HCEC 1CT (cell line): Measurements from ENCODE around the gene ZNF429.
"Not testable (repeated sequence)": the region's sequence is repeated elsewhere in the genome, so short reads cannot be mapped to it uniquely, and the experiment has no call there.

Experiments
- DNase-seq: peaks from one replicate; pipeline ENCODE4 v3.0.0-alpha.2; 2017

Gene ZNF429

DNA sequence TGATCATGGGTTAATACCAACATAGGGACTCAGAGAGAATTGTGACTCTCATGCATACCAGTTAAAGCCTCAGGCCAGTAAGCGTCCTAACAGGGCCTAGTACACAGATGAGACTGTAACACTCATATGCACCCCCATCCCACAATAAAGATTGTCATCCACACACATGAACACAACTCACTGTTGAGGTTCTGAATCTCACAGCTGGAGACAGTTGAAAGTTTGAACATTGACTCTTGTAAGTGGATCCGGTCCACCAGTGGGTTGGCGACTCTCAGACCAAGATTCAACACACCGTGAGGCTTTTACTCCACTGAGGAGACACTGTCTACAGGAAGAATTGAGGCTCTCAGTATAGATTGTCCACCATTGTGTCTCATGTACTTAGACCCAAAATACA is 88.1 kb downstream of the ZNF429 start:
- no peak for DNase-seq

DNA sequence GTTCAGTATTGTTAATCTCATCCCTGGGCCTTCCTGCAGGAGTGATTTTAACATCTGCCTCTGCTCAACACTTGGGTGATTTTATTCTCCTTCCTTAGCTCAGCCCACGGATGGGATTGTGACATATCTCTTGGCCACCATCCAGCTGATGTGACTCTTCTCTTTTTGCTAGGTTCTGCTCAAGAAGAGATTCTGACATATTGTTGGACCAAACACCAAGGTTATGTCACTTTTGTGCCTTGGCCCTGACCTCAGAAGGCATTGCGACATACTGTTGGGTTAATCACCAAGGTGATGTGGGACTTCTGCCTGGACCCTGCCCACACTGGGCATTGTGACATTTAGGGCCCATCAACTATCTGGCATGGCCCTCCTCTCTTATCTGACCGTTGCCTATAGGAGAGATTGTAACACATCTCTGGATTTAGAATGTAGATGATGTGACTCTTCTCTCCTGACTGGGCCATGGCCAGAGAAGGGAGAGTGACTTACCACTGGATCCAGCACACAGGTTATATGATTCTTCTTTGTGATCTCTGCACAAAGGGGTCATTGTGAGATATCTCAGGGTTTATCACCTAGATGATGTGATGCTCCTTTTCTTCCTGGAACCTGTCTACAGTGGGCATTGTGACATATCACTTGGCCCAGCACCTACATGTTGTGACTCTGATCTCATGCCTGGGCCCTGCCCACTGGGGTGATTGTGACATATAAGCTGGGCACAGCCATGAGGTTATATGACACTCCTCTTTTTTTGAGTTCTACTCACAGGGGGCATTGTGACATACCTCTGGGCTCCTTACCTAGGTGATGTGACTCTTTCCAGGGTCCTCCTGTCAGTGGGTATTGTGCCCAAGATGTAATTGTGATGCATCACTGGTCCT is 88.8 kb downstream of the ZNF429 start:
- DNase-seq = no peak

DNA sequence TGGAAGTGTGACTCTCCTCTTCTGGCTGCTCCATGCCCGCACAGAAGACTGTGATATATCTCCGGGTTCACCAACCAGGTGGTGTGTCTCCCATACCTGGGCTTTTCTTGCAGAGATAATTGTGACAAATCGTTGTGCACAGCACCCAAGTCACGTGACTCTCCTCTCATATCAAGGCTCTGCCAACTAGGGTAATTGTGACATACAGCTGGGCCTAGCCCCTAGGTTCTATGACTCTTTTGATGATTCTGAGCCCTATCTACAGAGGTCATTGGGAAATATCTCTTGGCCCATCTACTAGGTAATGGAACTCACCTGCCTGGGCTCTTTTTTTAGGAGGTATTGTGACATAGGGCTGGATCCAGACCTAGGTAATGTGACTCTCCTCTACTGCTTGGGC is 89.8 kb downstream of the ZNF429 start:
- no peak for DNase-seq

DNA sequence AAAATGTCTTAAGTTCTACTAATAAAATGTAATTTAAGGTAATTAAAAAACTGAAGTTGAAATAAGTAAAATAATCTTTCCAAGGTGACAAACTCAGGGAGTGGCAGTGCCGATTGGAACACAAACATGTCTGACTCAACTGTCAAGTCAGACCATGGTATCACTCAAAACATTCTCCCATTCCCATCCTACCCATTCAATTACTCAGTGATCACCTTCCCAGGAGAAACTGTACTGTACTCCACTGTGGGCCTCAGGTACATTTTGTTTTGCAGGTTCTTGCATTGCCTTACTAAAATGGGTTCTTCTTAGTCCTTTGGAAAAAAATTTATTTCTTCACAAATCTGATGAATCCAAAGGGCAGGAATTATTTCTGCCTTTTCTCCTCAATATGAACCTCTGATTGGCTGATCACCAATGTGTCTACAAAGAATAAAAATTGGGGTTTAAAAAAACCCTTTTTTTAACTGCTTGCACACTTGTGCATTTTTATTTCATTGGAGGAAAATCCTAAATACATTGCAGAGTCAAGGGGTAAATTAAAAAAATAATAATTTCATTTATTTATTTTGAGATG is 96.8 kb downstream of the ZNF429 start:
- DNase-seq = no peak

DNA sequence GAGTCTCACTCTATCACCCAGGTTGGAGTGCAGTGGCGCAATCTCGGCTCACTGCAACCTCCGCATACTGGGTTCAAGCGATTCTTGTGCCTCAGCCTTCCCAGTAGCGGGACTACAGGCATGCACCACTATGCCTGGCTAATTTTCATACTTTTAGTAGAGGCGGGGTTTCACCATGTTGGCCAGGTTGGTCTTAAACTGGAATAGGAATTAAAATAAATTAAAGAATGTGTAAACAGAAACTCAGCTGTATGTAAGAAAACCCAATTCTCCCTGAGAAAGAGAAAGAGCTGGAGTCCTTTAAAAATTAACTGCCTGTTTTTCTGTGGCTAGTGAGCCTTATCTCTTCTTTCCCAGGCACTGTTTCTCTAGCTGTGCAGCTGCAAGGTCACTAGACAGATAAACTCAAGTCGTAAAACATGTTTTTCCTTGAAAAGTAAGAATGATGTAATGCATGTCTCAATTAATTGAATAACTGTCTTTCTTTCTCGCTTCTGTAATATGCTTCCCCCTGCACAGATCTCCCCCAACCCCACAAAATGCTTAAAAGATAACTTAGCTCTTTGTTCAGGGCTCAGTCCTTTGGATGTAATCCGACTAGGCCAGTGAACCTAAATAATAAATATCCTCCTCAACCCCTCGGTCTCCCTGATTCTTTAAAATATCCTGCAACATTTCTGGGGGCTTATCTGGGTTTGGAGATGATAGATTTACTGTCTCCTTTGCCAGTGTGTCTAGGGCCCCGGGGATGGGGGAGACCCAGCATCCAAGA is 97.4 kb downstream of the ZNF429 start:
- DNase-seq = not testable (repeated sequence)

DNA sequence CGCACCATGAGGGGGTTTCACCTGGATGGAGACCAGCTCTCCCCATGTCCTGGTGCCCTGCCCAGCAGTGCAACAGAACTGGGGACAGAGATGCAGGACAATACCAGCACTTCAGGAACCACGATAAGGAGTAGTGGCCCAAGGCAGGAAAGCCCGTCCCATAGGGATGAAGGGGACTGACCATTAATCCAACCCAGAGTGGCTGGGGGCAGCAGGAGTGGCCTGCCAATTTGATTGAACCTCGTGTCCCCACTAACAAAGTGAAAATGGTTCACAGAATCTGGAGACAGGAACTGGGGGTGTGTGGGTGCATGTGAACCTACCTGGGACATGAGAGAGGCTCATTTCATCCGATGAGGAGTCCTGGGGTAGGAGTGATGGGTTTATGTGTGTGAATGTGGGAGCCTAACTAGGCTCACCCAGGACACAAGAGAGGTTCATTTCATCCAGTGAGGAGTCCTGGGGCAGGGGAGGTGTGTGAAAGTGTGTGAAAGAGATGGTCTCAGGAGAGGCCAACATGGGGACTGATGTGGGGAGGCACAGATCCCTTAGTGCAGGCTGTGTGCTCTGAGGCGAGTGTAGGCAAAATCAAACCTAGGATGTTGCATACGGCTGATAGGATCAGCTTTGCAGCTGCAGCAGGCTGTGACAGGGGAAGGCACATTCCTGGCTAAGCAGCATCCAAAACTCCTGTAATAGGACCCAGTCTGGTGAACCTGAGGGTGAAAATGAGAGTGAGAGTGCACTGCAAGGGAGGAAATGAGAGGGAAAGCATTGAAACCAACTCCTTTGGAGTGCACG is 98.2 kb downstream of the ZNF429 start:
- DNase-seq = no peak

DNA sequence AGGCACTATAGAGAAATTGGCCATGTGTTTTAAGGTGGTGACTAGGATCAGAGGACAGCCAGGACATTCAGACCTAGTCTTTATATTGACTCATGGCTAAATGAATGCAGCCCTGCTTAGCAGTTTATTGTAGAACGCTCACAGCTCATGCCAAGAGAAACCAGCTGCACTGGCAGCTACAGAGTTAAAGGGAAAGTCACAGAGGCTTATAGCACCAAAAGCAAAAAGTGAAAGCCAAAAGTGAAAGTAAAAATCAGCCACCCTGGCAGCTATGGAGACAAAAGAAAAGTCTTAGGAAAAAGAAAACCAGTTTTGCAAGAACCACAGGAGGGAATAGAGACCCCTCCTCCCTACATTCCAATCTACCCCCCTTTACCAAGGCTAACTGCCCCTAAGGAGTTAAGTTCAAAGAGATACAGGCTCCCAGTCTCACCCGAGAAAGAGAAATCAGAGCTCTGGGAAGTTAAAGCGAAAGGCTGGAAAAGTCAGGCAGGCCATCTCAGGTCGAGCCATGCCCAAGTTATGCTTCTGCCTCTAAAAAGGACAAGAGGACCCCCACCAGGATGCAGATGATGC is 99.0 kb downstream of the ZNF429 start:
- DNase-seq = no peak
